Activated CD8-positive, alpha-beta T cell treated with anti-CD3 and anti-CD28 coated beads, Interleukin-2, amount 10 ng/mL, durations not matched to agents 7 days and 5 days (primary cell): ENCODE results near the gene HVCN1. TPM values are rescaled to one million over a fixed set of nuclear protein-coding genes. Genes with fewer than 3 reads are reported as not detected.
"Not testable (repeated sequence)": the region's sequence is repeated elsewhere in the genome, so short reads cannot be mapped to it uniquely, and the experiment has no call there.

Experiments
- ATAC-seq: fragments of 150-1000 bp; cut with Tn5 transposase; one replicate; pipeline ENCODE4 v1.10.0; 2021; ENCODE audit warnings: moderate library complexity
- CTCF ChIA-PET: fragments of 350-600 bp; sonication (Branson Sonifier 250); formaldehyde crosslinking; loops from one replicate; lab custom pipeline; 2021; ENCODE audit warnings: antibody characterized with exemption; lab: Charles Lee
- POLR2A ChIA-PET: fragments of 350-600 bp; sonication (Branson Sonifier 250); formaldehyde crosslinking; loops from one replicate; lab custom pipeline; 2021; ENCODE audit warnings: antibody characterized with exemption; lab: Charles Lee
- DNase-seq: peaks from one replicate; pipeline ENCODE4 v3.0.0-alpha.2; 2020
- H3K27ac Mint-ChIP-seq: one replicate; pipeline ENCODE4 v1.8.0; 2021; ENCODE audit warnings: mild to moderate bottlenecking, mixed read lengths
- H3K27me3 Mint-ChIP-seq: one replicate; pipeline ENCODE4 v1.8.0; 2021; ENCODE audit warnings: low read depth, mixed read lengths
- H3K36me3 Mint-ChIP-seq: one replicate; pipeline ENCODE4 v1.8.0; 2021; ENCODE audit warnings: low read depth, mixed read lengths
- H3K4me1 Mint-ChIP-seq: one replicate; pipeline ENCODE4 v1.8.0; 2021; ENCODE audit warnings: low read depth, mixed read lengths
- H3K4me3 Mint-ChIP-seq: one replicate; pipeline ENCODE4 v1.8.0; 2021; ENCODE audit warnings: mild to moderate bottlenecking, mixed read lengths
- H3K9me3 Mint-ChIP-seq: one replicate; pipeline ENCODE4 v1.8.0; 2022; ENCODE audit warnings: mixed read lengths; ENCODE audit not compliant: insufficient read depth
- total RNA-seq, 2 experiments: library from RNA; stranded (reverse); gene quantifications; one replicate each; pipeline ENCODE4 v1.2.3, GENCODE V29; 2021

The HVCN1 gene
- total RNA-seq, 2 experiments from 2014 or later: 28.6 to 30.8 TPM

DNA sequence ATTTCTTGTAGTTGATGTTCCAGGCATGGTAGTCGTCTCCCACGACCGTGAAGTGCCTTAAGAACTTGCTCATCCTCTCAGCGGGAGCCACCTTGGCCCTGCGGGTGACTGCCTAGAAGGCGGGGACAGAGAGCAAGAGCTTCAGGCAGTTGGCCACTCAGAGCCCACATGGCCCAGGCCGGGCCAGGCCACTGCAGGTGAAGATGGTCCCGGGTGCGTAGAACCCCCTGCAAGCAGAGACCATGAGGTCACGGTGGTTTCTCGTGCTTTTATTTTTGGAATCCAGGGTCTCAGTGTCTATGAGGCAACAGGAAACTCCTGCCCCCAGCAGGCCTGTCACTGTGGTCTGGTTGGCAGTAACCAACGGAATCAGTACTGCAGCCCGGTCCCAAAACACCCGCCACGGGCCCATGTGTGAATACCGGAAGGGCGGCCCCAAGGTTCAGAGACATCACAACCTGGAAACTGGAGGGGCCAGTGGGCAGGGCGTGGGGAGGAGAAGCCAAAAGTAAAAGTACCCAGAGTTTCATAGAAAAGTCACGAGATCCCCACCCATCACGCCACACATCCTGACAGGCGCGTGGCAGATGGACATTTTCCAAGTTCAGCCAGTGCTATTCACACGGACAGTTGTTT lies 27.5 kb downstream of the HVCN1 start:
- Mint-ChIP-seq H3K9me3 (peaks cover 12% of the 10 kb centered on the region), H3K27ac (peak overlapping the region; percentile 95), H3K4me1 (peaks cover 34% of the 10 kb centered on the region), H3K27me3 (no peaks in the 10 kb centered on the region), H3K4me3 (peak overlapping the region; percentile 51), H3K36me3 (peaks cover 71% of the 10 kb centered on the region)
- CTCF ChIA-PET: interaction anchor here (0.6 kb wide), 1 partner anchor 36 kb away, joined by 3 read pairs; no protein-coding TSS in a partner anchor
- peak; percentile 90 for ATAC-seq
- peak; percentile 84 for DNase-seq
- POLR2A ChIA-PET: no interaction called here

- ChIA-PET POLR2A (no interaction called here), CTCF (no interaction called here)
- Mint-ChIP-seq H3K4me3 (no peak overlapping the region), H3K27ac (peak overlapping the region; percentile 52), H3K9me3 (no peaks in the 10 kb centered on the region), H3K27me3 (no peaks in the 10 kb centered on the region), H3K4me1 (peaks cover 34% of the 10 kb centered on the region), H3K36me3 (peaks cover 61% of the 10 kb centered on the region)
- no peak for DNase-seq
- ATAC-seq: no peak
These were observed 30.0 kb downstream of the HVCN1 start for GRCh38 chr12:110658878-110659277.

DNA sequence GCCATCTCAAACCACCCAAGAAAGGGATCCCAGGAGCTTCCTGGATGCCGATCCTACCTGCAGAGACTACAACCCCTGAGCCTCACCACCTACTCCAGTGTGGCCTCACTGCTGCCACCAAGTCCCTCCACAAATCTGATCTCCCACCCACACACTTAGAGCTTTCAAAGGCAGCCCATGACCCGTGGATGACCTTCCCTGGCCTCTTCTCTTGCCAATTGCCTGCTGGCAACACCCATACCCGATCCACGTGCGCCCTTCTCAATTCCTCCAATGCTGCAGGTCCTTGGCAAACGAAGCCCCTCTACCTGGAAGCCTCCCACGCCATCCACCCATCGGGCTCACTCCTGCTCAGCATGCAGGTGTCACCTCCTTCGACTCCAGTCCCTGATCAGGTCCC lies 30.7 kb downstream of the HVCN1 start:
- no peaks in the 10 kb centered on the region for H3K9me3 Mint-ChIP-seq
- CTCF ChIA-PET: no interaction called here
- H3K4me3 Mint-ChIP-seq: no peak overlapping the region
- H3K27me3 Mint-ChIP-seq: no peaks in the 10 kb centered on the region
- peaks cover 59% of the 10 kb centered on the region for H3K36me3 Mint-ChIP-seq
- POLR2A ChIA-PET: no interaction called here
- H3K4me1 Mint-ChIP-seq: peaks cover 34% of the 10 kb centered on the region
- no peak for ATAC-seq
- no peak for DNase-seq
- H3K27ac Mint-ChIP-seq: peak overlapping the region; percentile 52

DNA sequence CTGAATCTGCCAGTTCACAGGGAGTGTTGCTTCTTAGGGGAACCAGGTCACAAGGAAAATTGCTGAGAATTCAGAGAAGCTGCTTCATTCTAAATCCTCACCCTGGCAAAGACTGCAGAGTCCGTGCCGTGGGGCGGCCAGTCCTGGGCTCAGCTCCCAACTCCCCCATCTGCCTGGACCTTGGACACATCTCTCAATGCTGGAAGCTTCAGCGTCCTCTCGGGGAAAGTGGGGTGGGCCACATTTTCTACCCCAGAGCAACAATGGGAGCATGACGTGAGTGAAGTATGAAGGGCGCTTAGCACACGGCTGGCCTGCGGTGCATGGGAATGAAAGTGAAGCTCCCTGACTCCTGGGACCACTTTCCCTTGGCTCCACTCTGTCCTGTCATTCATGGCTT lies 31.2 kb downstream of the HVCN1 start:
- POLR2A ChIA-PET: no interaction called here
- no peak for DNase-seq
- Mint-ChIP-seq H3K36me3 (peaks cover 56% of the 10 kb centered on the region), H3K9me3 (no peaks in the 10 kb centered on the region), H3K27me3 (no peaks in the 10 kb centered on the region), H3K4me3 (no peak overlapping the region), H3K27ac (no peak overlapping the region), H3K4me1 (peaks cover 30% of the 10 kb centered on the region)
- no peak for ATAC-seq
- CTCF ChIA-PET: no interaction called here

GRCh38 chr12:110656071-110656655 lies 32.8 kb downstream of the HVCN1 start:
- ATAC-seq (no peak), DNase-seq (no peak)
- H3K36me3 Mint-ChIP-seq: peaks cover 58% of the 10 kb centered on the region
- H3K27me3 Mint-ChIP-seq: no peaks in the 10 kb centered on the region
- H3K4me1 Mint-ChIP-seq: peaks cover 16% of the 10 kb centered on the region
- H3K27ac Mint-ChIP-seq: no peak overlapping the region
- H3K4me3 Mint-ChIP-seq: no peak overlapping the region
- CTCF ChIA-PET: no interaction called here
- POLR2A ChIA-PET: interaction anchor here (0.8 kb wide), 1 partner anchor 85 kb away, joined by 3 read pairs; no protein-coding TSS in a partner anchor
- no peaks in the 10 kb centered on the region for H3K9me3 Mint-ChIP-seq

DNA sequence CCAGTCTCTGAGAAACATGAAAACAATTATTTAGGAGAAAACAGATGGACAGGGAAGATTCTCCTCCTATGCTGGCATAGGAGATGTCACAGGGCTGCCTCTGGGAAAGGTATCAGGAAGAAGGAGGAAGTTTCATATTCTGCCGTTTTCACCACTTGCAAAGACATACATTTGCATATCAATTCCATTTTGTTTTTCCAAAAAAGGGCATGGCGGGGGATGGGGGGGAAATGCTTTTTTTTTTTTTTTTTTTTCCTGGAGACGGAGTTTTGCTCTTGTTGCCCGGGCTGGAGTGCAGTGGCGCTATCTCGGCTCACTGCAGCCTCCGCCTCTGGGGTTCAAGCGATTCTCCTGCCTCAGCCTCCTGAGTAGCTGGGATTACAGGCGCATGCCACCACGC lies 34.7 kb downstream of the HVCN1 start:
- POLR2A ChIA-PET, CTCF ChIA-PET: not testable (repeated sequence)

GRCh38 chr12:110649341-110649847 lies 39.5 kb downstream of the HVCN1 start:
- Mint-ChIP-seq H3K36me3 (peaks cover 62% of the 10 kb centered on the region), H3K27ac (no peak overlapping the region)
- CTCF ChIA-PET: interaction anchor here (0.8 kb wide), 1 partner anchor 47 kb away, joined by 3 read pairs; no protein-coding TSS in a partner anchor

More for the DNA sequence above, 34.7 kb downstream of the HVCN1 start:
- not testable (repeated sequence) for H3K4me1 Mint-ChIP-seq, H3K9me3 Mint-ChIP-seq, H3K27me3 Mint-ChIP-seq, DNase-seq, H3K27ac Mint-ChIP-seq, ATAC-seq, H3K4me3 Mint-ChIP-seq
- peaks cover 61% of the 10 kb centered on the region for H3K36me3 Mint-ChIP-seq

GRCh38 chr12:110647631-110648040 lies 41.3 kb downstream of the HVCN1 start:
- DNase-seq (peak; percentile 46), ATAC-seq (peak; percentile 82)
- Mint-ChIP-seq H3K36me3 (peaks cover 53% of the 10 kb centered on the region), H3K27ac (peak overlapping the region; percentile 85), H3K4me1 (peaks cover 30% of the 10 kb centered on the region), H3K4me3 (no peak overlapping the region), H3K9me3 (no peaks in the 10 kb centered on the region), H3K27me3 (no peaks in the 10 kb centered on the region)
- POLR2A ChIA-PET: no interaction called here
- CTCF ChIA-PET: no interaction called here

More at GRCh38 chr12:110649341-110649847, 39.5 kb downstream of the HVCN1 start:
- peaks cover 21% of the 10 kb centered on the region for H3K4me1 Mint-ChIP-seq
- no peaks in the 10 kb centered on the region for H3K27me3 Mint-ChIP-seq
- ATAC-seq (no peak), DNase-seq (no peak)
- no peak overlapping the region for H3K4me3 Mint-ChIP-seq
- POLR2A ChIA-PET: interaction anchor here (0.6 to 1.3 kb wide), 3 partner anchors 36 to 94 kb away, joined by 3 to 5 read pairs (median 3); partner anchors contain the start of genes PPP1CC and TCTN1
- H3K9me3 Mint-ChIP-seq: no peaks in the 10 kb centered on the region

DNA sequence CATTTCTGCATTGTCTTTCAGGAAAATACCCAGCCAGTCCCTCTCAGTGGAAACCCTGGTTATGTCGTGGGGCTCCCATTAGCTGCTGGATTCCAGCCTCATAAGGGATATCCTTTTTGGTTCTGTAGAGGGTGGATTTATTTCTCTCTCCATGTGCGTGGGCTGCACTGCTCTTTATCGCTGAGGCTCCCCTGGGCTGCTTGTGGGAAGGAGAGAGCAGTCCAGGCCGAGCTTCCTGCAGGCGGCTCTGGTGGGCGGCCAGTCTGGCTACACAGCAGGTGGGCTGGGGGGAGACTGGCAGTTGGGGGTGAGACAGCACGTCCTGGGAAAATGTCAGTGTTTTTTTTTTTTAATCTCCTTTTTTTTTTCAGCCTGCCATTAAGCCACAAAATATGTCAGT lies 47.4 kb downstream of the HVCN1 start:
- CTCF ChIA-PET: interaction anchor here (1.1 kb wide), 1 partner anchor 246 kb away, joined by 3 read pairs; no protein-coding TSS in a partner anchor
- Mint-ChIP-seq H3K36me3 (peaks cover 4% of the 10 kb centered on the region), H3K27ac (no peak overlapping the region)

GRCh38 chr12:110640275-110641025 lies 48.5 kb downstream of the HVCN1 start:
- Mint-ChIP-seq H3K27ac (no peak overlapping the region), H3K4me1 (peaks cover 41% of the 10 kb centered on the region), H3K27me3 (no peaks in the 10 kb centered on the region), H3K9me3 (no peaks in the 10 kb centered on the region), H3K4me3 (no peak overlapping the region), H3K36me3 (peaks cover 1% of the 10 kb centered on the region)
- ATAC-seq: no peak
- ChIA-PET CTCF (interaction anchor here (1.1 kb wide), 1 partner anchor 247 kb away, joined by 3 read pairs; no protein-coding TSS in a partner anchor), POLR2A (interaction anchor here (1.0 kb wide), 1 partner anchor 27 kb away, joined by 3 read pairs; the partner anchor contains the start of gene TCTN1)
- no peak for DNase-seq

More for the DNA sequence above, 47.4 kb downstream of the HVCN1 start:
- Mint-ChIP-seq H3K27me3 (no peaks in the 10 kb centered on the region), H3K4me3 (no peak overlapping the region), H3K4me1 (peaks cover 38% of the 10 kb centered on the region), H3K9me3 (no peaks in the 10 kb centered on the region)
- no peak for ATAC-seq
- DNase-seq: no peak
- POLR2A ChIA-PET: interaction anchor here (1.0 kb wide), 1 partner anchor 28 kb away, joined by 3 read pairs; the partner anchor contains the start of gene TCTN1

DNA sequence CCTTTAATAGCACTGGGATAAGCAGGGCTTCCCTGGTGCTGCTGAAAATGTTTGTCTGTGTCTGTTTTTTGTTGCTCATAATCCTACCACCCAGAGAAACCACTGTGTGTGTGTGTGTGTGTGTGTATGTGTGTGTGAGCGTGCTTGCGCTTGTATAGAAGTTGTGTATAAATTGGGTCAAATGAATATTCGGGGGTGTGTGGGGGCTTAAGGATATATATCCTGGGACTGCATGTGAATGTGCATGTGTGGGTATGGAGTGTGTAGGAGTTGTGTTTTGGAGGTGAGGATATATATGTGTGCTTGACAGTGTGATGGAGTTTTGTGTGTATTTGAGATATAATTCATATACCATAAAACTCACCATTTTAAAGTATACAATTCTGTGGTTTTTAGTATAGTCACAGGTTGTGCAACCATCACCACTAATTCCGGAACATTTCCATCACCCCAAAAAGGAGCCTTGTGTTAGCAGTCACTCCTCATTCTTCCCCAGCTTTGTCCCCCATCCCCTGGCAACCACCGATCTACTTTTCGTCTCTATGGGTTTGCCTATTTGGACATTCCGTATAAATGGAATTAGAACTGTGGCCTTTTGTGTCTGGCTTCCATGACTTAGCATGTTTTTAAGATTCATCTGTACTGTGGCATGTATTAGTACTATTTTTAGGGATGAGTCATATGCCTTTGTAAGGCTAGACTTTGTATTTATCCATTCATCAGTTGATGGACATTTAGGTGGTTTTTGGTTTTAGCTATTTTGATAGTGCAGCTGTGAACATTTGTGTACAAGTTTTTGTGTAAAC lies 49.4 kb downstream of the HVCN1 start:
- no peak overlapping the region for H3K27ac Mint-ChIP-seq
- H3K9me3 Mint-ChIP-seq: no peaks in the 10 kb centered on the region
- H3K4me1 Mint-ChIP-seq: peaks cover 47% of the 10 kb centered on the region
- ATAC-seq: no peak
- no peaks in the 10 kb centered on the region for H3K36me3 Mint-ChIP-seq
- CTCF ChIA-PET: no interaction called here
- POLR2A ChIA-PET: no interaction called here
- DNase-seq: no peak
- H3K27me3 Mint-ChIP-seq: no peaks in the 10 kb centered on the region
- H3K4me3 Mint-ChIP-seq: no peak overlapping the region
